Tongue (tissue), 2 donors: ENCODE results near the gene TNFRSF6B. TPM values are rescaled to one million over a fixed set of nuclear protein-coding genes. Genes with fewer than 3 reads are reported as not detected.

ENCODE experiments used
- small RNA-seq: library from RNA; depleted of rRNA; stranded (forward); fragments of <200 nt; gene quantifications from one replicate; pipeline ENCODE3, GENCODE V24; 2014; ENCODE audit warnings: low replicate concordance
- total RNA-seq: library from RNA; depleted of rRNA; stranded (reverse); fragments of >200 nt; gene quantifications from one replicate; pipeline ENCODE4 v1.2.3, GENCODE V29; 2014

The TNFRSF6B gene
- total RNA-seq, 1 donor from 2014 or later = 1.1 TPM

Small RNAs within 50 kb of the gene (small RNA-seq; reads per million reads assigned to genes)
- gene LIME1 (not detected), gene TNFRSF6B (not detected)

Other genes with a start within 250 kb of the TNFRSF6B start
- 2.6 TPM for gene KCNQ2, start 224.0 kb upstream of the TNFRSF6B start, total RNA-seq
- gene EEF1A2, start 197.6 kb upstream of the TNFRSF6B start, total RNA-seq = 858 TPM
- gene PPDPF, start 175.9 kb upstream of the TNFRSF6B start, total RNA-seq = 35.2 TPM
- 4.6 TPM for gene PTK6, start 159.3 kb upstream of the TNFRSF6B start, total RNA-seq
- gene SRMS, start 148.9 kb upstream of the TNFRSF6B start, total RNA-seq = not detected
- gene FNDC11, start 142.5 kb upstream of the TNFRSF6B start, total RNA-seq = 0.10 TPM
- gene HELZ2, start 122.4 kb upstream of the TNFRSF6B start, total RNA-seq = 27.1 TPM
- 9.9 TPM for gene GMEB2, start 69.6 kb upstream of the TNFRSF6B start, total RNA-seq
- 15.6 TPM for gene STMN3, start 43.2 kb upstream of the TNFRSF6B start, total RNA-seq
- 9.2 TPM for gene RTEL1, start 38.3 kb upstream of the TNFRSF6B start, total RNA-seq
- gene ARFRP1, start 11.3 kb downstream of the TNFRSF6B start, total RNA-seq = 36.3 TPM
- 14.1 TPM for gene ZGPAT, start 11.4 kb downstream of the TNFRSF6B start, total RNA-seq
- gene LIME1, start 40.0 kb downstream of the TNFRSF6B start, total RNA-seq = 6.8 TPM
- gene SLC2A4RG, start 43.1 kb downstream of the TNFRSF6B start, total RNA-seq = 67.0 TPM
- gene ZBTB46, start 134.6 kb downstream of the TNFRSF6B start, total RNA-seq = 28.6 TPM
- not detected for gene ABHD16B, start 164.8 kb downstream of the TNFRSF6B start, total RNA-seq
- gene TPD52L2, start 168.6 kb downstream of the TNFRSF6B start, total RNA-seq = 62.0 TPM
- gene DNAJC5, start 198.5 kb downstream of the TNFRSF6B start, total RNA-seq = 37.6 TPM